NCI-H524 (cell line): ENCODE data around the gene PCBP4.

Experiments used
- DNase-seq, 2 experiments: peaks; one replicate each; lab custom pipeline; 2025; lab: John Stamatoyannopoulos, UW

PCBP4 gene

GRCh38 chr3:51971350-51971749 lies 4.1 kb upstream of the PCBP4 start:
- DNase-seq: no peak

GRCh38 chr3:51970606-51971300 lies 3.5 kb upstream of the PCBP4 start:
- peak; percentile 23 to 61 for DNase-seq

- no peak for DNase-seq
These were observed 2.6 kb upstream of the PCBP4 start for GRCh38 chr3:51969841-51970240.

- DNase-seq: peak in 1 of 2 experiments; percentile 54
These were observed 1.8 kb upstream of the PCBP4 start for GRCh38 chr3:51968883-51969678.

GRCh38 chr3:51968170-51968775 lies 1.0 kb upstream of the PCBP4 start:
- peak; percentile 87 to 95 for DNase-seq

GRCh38 chr3:51966922-51967383 lies 301 bp downstream of the PCBP4 start:
- peak in 1 of 2 experiments; percentile 46 for DNase-seq

GRCh38 chr3:51966486-51966885 lies 768 bp downstream of the PCBP4 start:
- peak; percentile 33 to 45 for DNase-seq

GRCh38 chr3:51966016-51966415 lies 1.2 kb downstream of the PCBP4 start:
- DNase-seq: peak in 1 of 2 experiments; percentile 28

GRCh38 chr3:51964521-51964920 lies 2.7 kb downstream of the PCBP4 start:
- DNase-seq: peak in 1 of 2 experiments; percentile 81

GRCh38 chr3:51963951-51964451 lies 3.3 kb downstream of the PCBP4 start:
- peak; percentile 97 to 98 for DNase-seq

GRCh38 chr3:51962854-51963530 lies 4.3 kb downstream of the PCBP4 start:
- DNase-seq: peak; percentile 52 to 74

- DNase-seq: peak; percentile 91 to 95
These were observed 5.4 kb downstream of the PCBP4 start for GRCh38 chr3:51961602-51962569.

GRCh38 chr3:51961011-51961410 lies 6.2 kb downstream of the PCBP4 start:
- no peak for DNase-seq

GRCh38 chr3:51960386-51960785 lies 6.9 kb downstream of the PCBP4 start:
- DNase-seq: no peak

- no peak for DNase-seq
These were observed 7.6 kb downstream of the PCBP4 start for GRCh38 chr3:51959651-51960050.

GRCh38 chr3:51958603-51959521 lies 8.4 kb downstream of the PCBP4 start:
- DNase-seq: no peak

GRCh38 chr3:51957520-51958205 lies 9.6 kb downstream of the PCBP4 start:
- DNase-seq: no peak

- DNase-seq: peak; percentile 12 to 35
These were observed 11.1 kb downstream of the PCBP4 start for GRCh38 chr3:51955893-51956770.
